ENCODE measurements around the gene SRGN.
A peak's percentile ranks its signal among the peaks of the same experiment; 100 is the strongest.

DNA sequence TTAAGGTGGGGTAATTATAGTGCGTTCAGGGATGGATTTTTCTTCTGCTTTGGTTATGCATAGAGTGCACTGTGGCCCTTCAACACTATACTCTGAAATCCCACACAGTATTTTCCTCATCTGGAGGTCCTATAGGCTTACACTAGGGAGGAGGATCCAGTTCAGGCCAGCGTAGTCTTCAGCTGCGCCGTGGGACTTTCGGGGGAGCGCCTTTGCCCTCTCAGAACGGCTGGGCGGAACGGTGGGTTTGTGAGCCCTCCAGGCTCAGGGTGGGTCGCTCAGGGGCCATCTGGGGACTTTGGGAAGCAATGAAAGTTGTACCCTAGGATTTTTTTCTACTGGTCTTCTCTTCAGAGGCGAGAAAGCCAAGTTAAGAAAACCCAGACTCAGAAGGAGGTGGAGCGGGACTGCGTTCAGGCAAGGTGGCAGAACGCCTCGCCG lies 35.4 kb downstream of the SRGN start:
- no peak for TF ChIP-seq EZH2 (IDR thresholded peaks at IDR 0.05; ENCODE audit: borderline replicate concordance, low read length)
- TF ChIP-seq, protein P1, sequence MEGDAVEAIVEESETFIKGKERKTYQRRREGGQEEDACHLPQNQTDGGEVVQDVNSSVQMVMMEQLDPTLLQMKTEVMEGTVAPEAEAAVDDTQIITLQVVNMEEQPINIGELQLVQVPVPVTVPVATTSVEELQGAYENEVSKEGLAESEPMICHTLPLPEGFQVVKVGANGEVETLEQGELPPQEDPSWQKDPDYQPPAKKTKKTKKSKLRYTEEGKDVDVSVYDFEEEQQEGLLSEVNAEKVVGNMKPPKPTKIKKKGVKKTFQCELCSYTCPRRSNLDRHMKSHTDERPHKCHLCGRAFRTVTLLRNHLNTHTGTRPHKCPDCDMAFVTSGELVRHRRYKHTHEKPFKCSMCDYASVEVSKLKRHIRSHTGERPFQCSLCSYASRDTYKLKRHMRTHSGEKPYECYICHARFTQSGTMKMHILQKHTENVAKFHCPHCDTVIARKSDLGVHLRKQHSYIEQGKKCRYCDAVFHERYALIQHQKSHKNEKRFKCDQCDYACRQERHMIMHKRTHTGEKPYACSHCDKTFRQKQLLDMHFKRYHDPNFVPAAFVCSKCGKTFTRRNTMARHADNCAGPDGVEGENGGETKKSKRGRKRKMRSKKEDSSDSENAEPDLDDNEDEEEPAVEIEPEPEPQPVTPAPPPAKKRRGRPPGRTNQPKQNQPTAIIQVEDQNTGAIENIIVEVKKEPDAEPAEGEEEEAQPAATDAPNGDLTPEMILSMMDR (IDR thresholded peaks at IDR 0.05; ENCODE audit: low read length) = peak; percentile 53; the same call in 1 of the 2 replicates
